OCI-LY7 (cell line): ENCODE results near the gene ADCY5.

Source experiments
- CTCF ChIP-seq: fragments of 200-600 bp; sonication (generic); conservative IDR thresholded peaks from 2 replicates; pipeline ENCODE4 v1.5.1; 2014; ENCODE audit warnings: mild to moderate bottlenecking, antibody characterized with exemption, low read length, moderate library complexity, mixed read lengths
- EZH2phosphoT487 ChIP-seq: fragments of 200-600 bp; sonication (generic); IDR thresholded peaks from 2 replicates; pipeline ENCODE4 v1.6.1; 2018; ENCODE audit warnings: low read depth, borderline replicate concordance, mild to moderate bottlenecking, mixed run types, antibody characterized with exemption, low read length, moderate library complexity, mixed read lengths

- TF ChIP-seq EZH2phosphoT487 (no peak), CTCF (no peak)
Observed at GRCh38 chr3:123298903-123299302, 150.0 kb downstream of the ADCY5 start.
